Heart right ventricle (tissue), 16 donors: ENCODE results near the gene PRRG3. TPM values are rescaled to one million over a fixed set of nuclear protein-coding genes. Genes with fewer than 3 reads are reported as not detected.
"Not testable (repeated sequence)": the region's sequence is repeated elsewhere in the genome, so short reads cannot be mapped to it uniquely, and the experiment has no call there.

Source experiments
- ATAC-seq, 8 donors: fragments of 200-7000 bp; cut with Tn5 transposase; one replicate each; pipeline ENCODE4 v1.9.1; 2020; ENCODE audit warnings: mild to moderate bottlenecking in 8 of 8, moderate library complexity in 8 of 8, moderate number of reproducible peaks in 1 of 8
- DNase-seq, 2 donors: peaks; one replicate each; pipeline ENCODE4 v3.0.0-alpha.2; 2020
- H3K27ac ChIP-seq, 10 donors: fragments of 200-600 bp; sonication (generic) in 2 of 10; one replicate each; pipeline versions ENCODE4 v1.5.0 to v1.8.0; 2020 to 2022; ENCODE audit warnings: mild to moderate bottlenecking in 3 of 10
- H3K27me3 ChIP-seq, 7 donors: fragments of 200-600 bp; one replicate each; pipeline ENCODE4 v1.8.0; 2021 to 2022; ENCODE audit warnings: mild to moderate bottlenecking in 2 of 7
- H3K36me3 ChIP-seq, 9 donors: fragments of 200-600 bp; sonication (generic) in 1 of 9; one replicate each; pipeline versions ENCODE4 v1.5.0 to v1.8.0; 2020 to 2022; ENCODE audit warnings: mild to moderate bottlenecking in 2 of 9
- H3K4me1 ChIP-seq, 9 donors: fragments of 200-600 bp; sonication (generic) in 1 of 9; one replicate each; pipeline versions ENCODE4 v1.5.0 to v1.8.0; 2020 to 2022; ENCODE audit warnings: mild to moderate bottlenecking in 4 of 9
- H3K4me3 ChIP-seq, 10 donors: fragments of 200-600 bp; sonication (generic) in 2 of 10; one replicate each; pipeline versions ENCODE4 v1.5.0 to v1.8.0; 2020 to 2022; ENCODE audit warnings: mild to moderate bottlenecking in 7 of 10, moderate library complexity in 2 of 10
- H3K9me3 ChIP-seq, 11 donors: fragments of 200-600 bp in 10 of 11; sonication (generic) in 2 of 11; one replicate each; pipeline versions ENCODE4 v1.5.0 to v1.8.0; 2013 to 2022; ENCODE audit warnings: mild to moderate bottlenecking in 2 of 11, control low read depth in 1 of 11, moderate library complexity in 1 of 11
- CTCF ChIP-seq, 9 donors: fragments of 200-600 bp; sonication (generic) in 2 of 9; IDR thresholded peaks; one replicate each; pipeline versions ENCODE4 v1.5.0 to v1.8.0; 2021 to 2022; ENCODE audit warnings: antibody characterized with exemption in 9 of 9, mild to moderate bottlenecking in 5 of 9, moderate library complexity in 1 of 9
- WGBS, 2 donors: extraction: QIAGEN DNeasy Blood & Tissue Kit; methylation state at CpG; one replicate each; pipeline ENCODE4 v1.1.7; 2013; ENCODE audit warnings: inconsistent platforms in 1 of 2; 5-methylcytosine and 5-hydroxymethylcytosine counted together
- intact Hi-C, 10 donors: fragments of 100-400 bp; cut with DNase I; formaldehyde crosslinking; loops; one replicate each; pipeline versions ENCODE4 v1.11.1 to v1.14.2; 2022
- polyA plus RNA-seq, 2 donors: library from polyadenylated mRNA; stranded (reverse); fragments of 200-250 nt; gene quantifications; one replicate each; pipeline ENCODE4 v1.2.3, GENCODE V29; 2013
- total RNA-seq, 10 donors: library from RNA; stranded (reverse); fragmentation: NEBNext Ultra II Directional in 3 of 10; extraction: Animal tissue kit (Norgen Biotek cat#: 25700) in 3 of 10; gene quantifications; one replicate each; pipeline versions ENCODE4 v1.2.1 to v1.2.4, GENCODE V29; 2021 to 2023
- donor health status: Arrhythmogenic right ventricular cardiomyopathy.
- donor health status: ischemic (EF 13 %, LVEDD 7.1; RV severe dilation, severe dysfunction).
- donor health status: healthy with polysubstance abuse.
- donor health status: DM: no; HTN: yes; CAD: no.
- donor health status: DM: no; HTN: no; CAD: no.
- donor health status: ischemic (EF 25% LVEDD 6.9; RV normal size, moderate dysfunction).
- donor health status: ischemic (EF 25% LVEDD 5.7; RV mildly dilated, moderate dysfunction).
- donor health status: healthy.
- donor health status: DM: yes; HTN: yes; CAD: no.
- donor health status: Ischemic cardiomyopathy.
- donor health status: ischemic (EF 35%, LVEDD 5.7; RV mildly dilated, moderate dysfunction).
- donor health status: nonischemic (EF 11% LVEDD 7.7; RV severe dilation, severe dysfunction).
- donor health status: DM: yes; HTN: yes; CAD: no.
- donor health status: PGD.
- donor health status: ischemic (EF 29% LVEDD 5.4; RV normal size, mild dysfunction).
- donor health status: nonischemic (EF 23%, LVEDD 6.1; RV moderate dilation, normal function).

PRRG3 gene
- total and polyA plus RNA-seq, 12 donors, result 0.20 to 4.4 (median 2.3) TPM

GRCh38 chrX:151692825-151693224 lies 2.4 kb upstream of the PRRG3 start:
- Histone ChIP-seq H3K36me3 (no peaks in the 10 kb centered on the region), H3K27me3 (peaks cover 0 to 27% (median 0%) of the 10 kb centered on the region in 7 donors), H3K4me3 (no peak overlapping the region), H3K27ac (no peak overlapping the region), H3K9me3 (no peaks in the 10 kb centered on the region), H3K4me1 (peaks cover 0 to 4% (median 0%) of the 10 kb centered on the region in 9 donors)
- intact Hi-C loops, result no loop called here
- no peak for TF ChIP-seq CTCF (IDR thresholded peaks at IDR 0.05)
- no peak for ATAC-seq
- WGBS, 2 donors, result 89 to 96% methylated on average over 6 of the region's 6 CpGs
- no peak for DNase-seq

DNA sequence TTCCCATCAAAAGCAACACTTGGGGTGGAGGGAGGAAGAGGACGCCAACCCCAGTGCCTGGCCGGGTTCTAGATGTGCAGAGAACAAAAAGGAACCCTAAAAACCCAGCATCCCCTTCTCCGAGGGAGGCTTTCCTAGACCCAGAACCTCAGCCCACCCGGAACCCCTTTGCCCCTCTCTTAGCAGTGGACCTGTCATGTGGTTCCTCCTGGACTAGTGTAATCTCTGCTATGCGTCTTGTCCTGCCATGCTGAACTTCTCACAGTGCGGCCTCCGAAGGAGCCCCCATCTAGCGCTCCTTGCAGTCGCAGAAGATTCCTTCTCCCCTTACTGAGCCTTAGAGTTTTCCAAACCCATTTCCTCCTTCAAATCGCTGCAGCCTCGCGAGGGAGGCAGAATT lies 1.1 kb upstream of the PRRG3 start:
- Histone ChIP-seq H3K36me3 (no peaks in the 10 kb centered on the region), H3K9me3 (no peaks in the 10 kb centered on the region), H3K27me3 (peaks cover 0 to 27% (median 0%) of the 10 kb centered on the region in 7 donors), H3K4me1 (peaks cover 0 to 4% (median 0%) of the 10 kb centered on the region in 9 donors), H3K27ac (no peak overlapping the region), H3K4me3 (peak overlapping the region in 1 of 10 donors; percentile 48)
- DNase-seq, result no peak
- no peak for ATAC-seq
- 66 to 70% methylated on average over 12 of the region's 12 CpGs for WGBS, 2 donors
- intact Hi-C loops, result no loop called here
- no peak for TF ChIP-seq CTCF (IDR thresholded peaks at IDR 0.05)

GRCh38 chrX:151695583-151696340 lies 504 bp downstream of the PRRG3 start:
- Histone ChIP-seq H3K4me3 (peak overlapping the region in 9 of 10 donors; percentile 9 to 48 (median 42)), H3K9me3 (no peaks in the 10 kb centered on the region), H3K27ac (peak overlapping the region in 4 of 10 donors; percentile 15 to 53 (median 38)), H3K4me1 (peaks cover 0 to 4% (median 0%) of the 10 kb centered on the region in 9 donors), H3K36me3 (no peaks in the 10 kb centered on the region), H3K27me3 (peaks cover 0 to 27% (median 0%) of the 10 kb centered on the region in 7 donors)
- DNase-seq (no peak), ATAC-seq (peak in 2 of 8 donors; percentile 8 to 28)
- intact Hi-C loops, result no loop called here
- no peak for TF ChIP-seq CTCF (IDR thresholded peaks at IDR 0.05)
- 12% methylated on average over 17 to 19 of the region's 19 CpGs for WGBS, 2 donors

GRCh38 chrX:151697082-151697481 lies 1.8 kb downstream of the PRRG3 start:
- H3K4me3 ChIP-seq, H3K36me3 ChIP-seq, H3K4me1 ChIP-seq, H3K9me3 ChIP-seq, intact Hi-C loops, DNase-seq, H3K27ac ChIP-seq, ATAC-seq: not testable (repeated sequence)
- peaks cover 0 to 27% (median 0%) of the 10 kb centered on the region in 7 donors for H3K27me3 ChIP-seq
- WGBS, 2 donors, result 88 to 93% methylated on average over 8 of the region's 8 CpGs

- Histone ChIP-seq H3K9me3 (no peaks in the 10 kb centered on the region), H3K4me1 (peaks cover 0 to 4% (median 0%) of the 10 kb centered on the region in 9 donors), H3K27me3 (peaks cover 0 to 27% (median 0%) of the 10 kb centered on the region in 7 donors), H3K36me3 (no peaks in the 10 kb centered on the region), H3K4me3 (no peak overlapping the region), H3K27ac (no peak overlapping the region)
- no peak for TF ChIP-seq CTCF (IDR thresholded peaks at IDR 0.05)
- 39 to 54% methylated on average over 4 of the region's 4 CpGs for WGBS, 2 donors
- DNase-seq, result no peak
- intact Hi-C loops, result no loop called here
- ATAC-seq, result peak in 5 of 8 donors; percentile 33 to 61 (median 59)
These were observed 2.3 kb downstream of the PRRG3 start for GRCh38 chrX:151697522-151697921.
